GM12878 (cell line): ENCODE results near the gene ZFP36. TPM values are rescaled to one million over a fixed set of nuclear protein-coding genes. Genes with fewer than 3 reads are reported as not detected.
A peak's percentile ranks its signal among the peaks of the same experiment; 100 is the strongest.

Source experiments
- EGR1 ChIP-seq, 2 experiments: IDR thresholded peaks; 1 replicate in 1 of 2; 2 replicates in 1 of 2; pipeline ENCODE4 v1.6.1; 2011 to 2012; ENCODE audit warnings: low read depth in 2 of 2, low read length in 2 of 2, borderline replicate concordance in 1 of 2, mild to moderate bottlenecking in 1 of 2, moderate library complexity in 1 of 2
- GATAD2B ChIP-seq: fragments of 450-650 bp; conservative IDR thresholded peaks from 2 replicates; pipeline ENCODE4 v1.6.1; 2017; ENCODE audit warnings: low read depth, mild to moderate bottlenecking, moderate library complexity
- JUNB ChIP-seq: IDR thresholded peaks from 2 replicates; pipeline ENCODE4 v1.6.1; 2016; ENCODE audit warnings: antibody characterized with exemption, mild to moderate bottlenecking
- KAT2A ChIP-seq: conservative IDR thresholded peaks from 2 replicates; pipeline ENCODE4 v1.6.1; 2011; ENCODE audit warnings: low read depth, low read length; ENCODE audit not compliant: control insufficient read depth
- KDM1A ChIP-seq: fragments of 200-600 bp; sonication (generic); IDR thresholded peaks from 2 replicates; pipeline ENCODE4 v1.6.1; 2016; ENCODE audit warnings: borderline replicate concordance
- MEF2A ChIP-seq: IDR thresholded peaks from 2 replicates; pipeline ENCODE4 v1.6.1; 2011; ENCODE audit warnings: low read depth, mild to moderate bottlenecking, low read length, moderate library complexity; ENCODE audit not compliant: insufficient read depth
- MTA3 ChIP-seq: IDR thresholded peaks from 2 replicates; pipeline ENCODE4 v1.6.1; 2012; ENCODE audit warnings: low read length, inconsistent platforms, borderline replicate concordance
- MYB ChIP-seq: fragments of 150-350 bp; IDR thresholded peaks from 2 replicates; pipeline ENCODE4 v1.6.1; 2014; ENCODE audit warnings: mild to moderate bottlenecking, low read depth, low read length, borderline replicate concordance
- POLR2A ChIP-seq: IDR thresholded peaks from 2 replicates; pipeline ENCODE4 v1.6.1; 2011; ENCODE audit warnings: low read depth, mild to moderate bottlenecking, low read length
- POU2F2 ChIP-seq: IDR thresholded peaks from 3 replicates; pipeline ENCODE4 v1.6.1; 2011; ENCODE audit warnings: low read depth, mild to moderate bottlenecking, low read length, borderline replicate concordance
- RELB ChIP-seq: fragments of 450-650 bp; IDR thresholded peaks from 2 replicates; pipeline ENCODE4 v1.6.1; 2017; ENCODE audit warnings: low read depth, mild to moderate bottlenecking, moderate library complexity
- REST ChIP-seq: IDR thresholded peaks from 2 replicates; pipeline ENCODE4 v1.6.1; 2012; ENCODE audit warnings: mild to moderate bottlenecking, low read depth, low read length
- TCF3 ChIP-seq: IDR thresholded peaks from 2 replicates; pipeline ENCODE4 v1.6.1; 2012; ENCODE audit warnings: low read depth, mild to moderate bottlenecking, low read length, borderline replicate concordance; ENCODE audit not compliant: insufficient read depth
- ZBTB4 ChIP-seq: fragments of 450-650 bp; formaldehyde crosslinking; IDR thresholded peaks from 2 replicates; pipeline ENCODE4 v1.4.0; 2022; ENCODE audit warnings: mild to moderate bottlenecking, moderate library complexity
- ZNF687 ChIP-seq: fragments of 450-650 bp; IDR thresholded peaks from 2 replicates; pipeline ENCODE4 v1.6.1; 2017; ENCODE audit warnings: mild to moderate bottlenecking, moderate library complexity
- polyA plus RNA-seq, 11 experiments: library from polyadenylated mRNA; depleted of rRNA in 4 of 11; unstranded in 6 of 11; stranded (reverse) in 5 of 11; fragments of >200 nt; fragmentation: Nextera tagmentation in 4 of 11; fragmentation: Illumina TruSeq in 1 of 11; extraction: Ambion mirVana in 4 of 11; extraction: Trizol in 1 of 11; gene quantifications; 1 replicate in 1 of 11; 2 replicates in 10 of 11; pipeline versions ENCODE4 v1.2.1 to v1.2.3, GENCODE V29; 2011 to 2016; ENCODE audit warnings: inconsistent platforms in 2 of 11, missing spikeins in 2 of 11, low read depth in 1 of 11
- total RNA-seq, 4 experiments: library from RNA; depleted of rRNA in 3 of 4; stranded (reverse); fragments of >200 nt in 3 of 4; fragmentation: Illumina TruSeq in 1 of 4; extraction: Trizol in 1 of 4; gene quantifications; 2 replicates each; pipeline versions ENCODE4 v1.2.1 to v1.2.3, GENCODE V29; 2013 to 2021

Gene ZFP36
- total and polyA plus RNA-seq, 10 of the 15 experiments (the other 5 are each of a cell fraction or from before 2014, with no cell fraction given) = 5.3 to 55.0 (median 18.1) TPM

- peak; percentile 99 for TF ChIP-seq ZNF687
- TF ChIP-seq POLR2A = peak; percentile 53; the same call in 1 of the 2 replicates
- TF ChIP-seq RELB = peak; percentile 58; the same call in 1 of the 2 replicates
- no peak for TF ChIP-seq REST
- 0 out of 2 replicates have a peak, but pooled peaks have one; percentile 48 for TF ChIP-seq MYB
- peak; percentile 68; the same call in 1 of the 3 replicates for TF ChIP-seq POU2F2
- no peak for TF ChIP-seq KAT2A
- TF ChIP-seq KDM1A = no peak
- no peak for TF ChIP-seq MTA3
- no peak; the same call in 1 of the 2 replicates for TF ChIP-seq JUNB
- peak; percentile 55; the same call in 1 of the 2 replicates for TF ChIP-seq TCF3
- 0 out of 2 replicates have a peak, but pooled peaks have one; percentile 7 for TF ChIP-seq ZBTB4 (CRISPR knock-in tag)
- TF ChIP-seq GATAD2B = peak; percentile 0
- TF ChIP-seq EGR1 (IDR thresholded peaks at IDR 0.05; ENCODE audit: borderline replicate concordance in 1 of 2, low read depth in 2 of 2, low read length in 2 of 2) = no peak; a peak in 1 of 3 replicates
- TF ChIP-seq MEF2A = no peak
These were observed 4.9 kb upstream of the ZFP36 start (continued) for GRCh38 chr19:39401549-39402345.
